Aorta (tissue), 5 donors: ENCODE measurements around the gene SH3RF3. TPM values are rescaled to one million over a fixed set of nuclear protein-coding genes. Genes with fewer than 3 reads are reported as not detected.

Source experiments
- ATAC-seq: fragments of 200-7000 bp; cut with Tn5 transposase; one replicate; pipeline ENCODE4 v1.9.1; 2022; ENCODE audit warnings: moderate library complexity; ENCODE audit not compliant: low FRiP score
- DNase-seq, 2 donors: peaks; one replicate each; pipeline ENCODE4 v3.0.0-alpha.2; 2020
- H3K27ac ChIP-seq, 2 donors: one replicate each; pipeline ENCODE4 v1.5.1; 2013; ENCODE audit warnings: low read length in 2 of 2, mild to moderate bottlenecking in 2 of 2, moderate library complexity in 2 of 2, control low read depth in 1 of 2, inconsistent platforms in 1 of 2, low read depth in 1 of 2
- H3K27me3 ChIP-seq, 2 donors: one replicate each; pipeline ENCODE4 v1.6.1; 2013; ENCODE audit warnings: control low read depth in 1 of 2, low read length in 1 of 2, mild to moderate bottlenecking in 1 of 2, moderate library complexity in 1 of 2; ENCODE audit not compliant: insufficient read depth in 2 of 2, control insufficient read depth in 1 of 2
- H3K36me3 ChIP-seq, 2 donors: one replicate each; pipeline ENCODE4 v1.6.1; 2013; ENCODE audit warnings: control low read depth in 1 of 2, low read length in 1 of 2, mild to moderate bottlenecking in 1 of 2; ENCODE audit not compliant: insufficient read depth in 2 of 2, control insufficient read depth in 1 of 2
- H3K4me1 ChIP-seq, 2 donors: one replicate each; pipeline ENCODE4 v1.6.1; 2013; ENCODE audit warnings: low read length in 2 of 2, control low read depth in 1 of 2, mild to moderate bottlenecking in 1 of 2, moderate library complexity in 1 of 2; ENCODE audit not compliant: insufficient read depth in 2 of 2, control insufficient read depth in 1 of 2
- H3K4me3 ChIP-seq, 2 donors: one replicate each; pipeline ENCODE4 v1.5.1; 2013; ENCODE audit warnings: low read length in 2 of 2, control low read depth in 1 of 2, mild to moderate bottlenecking in 1 of 2
- H3K9me3 ChIP-seq: one replicate; pipeline ENCODE4 v1.6.1; 2013; ENCODE audit warnings: mild to moderate bottlenecking, low read length; ENCODE audit not compliant: control insufficient read depth
- WGBS, 2 donors: extraction: QIAGEN DNeasy Blood & Tissue Kit; methylation state at CpG; one replicate each; pipeline ENCODE4 v1.1.7; 2013; 5-methylcytosine and 5-hydroxymethylcytosine counted together
- intact Hi-C, 2 donors: fragments of 100-400 bp; cut with DNase I; formaldehyde crosslinking; loops; one replicate each; pipeline versions ENCODE4 v1.14.2 to v1.15.0; 2022
- polyA plus RNA-seq, 2 donors: library from polyadenylated mRNA; stranded (reverse); fragments of 200-250 nt; gene quantifications; one replicate each; pipeline ENCODE4 v1.2.3, GENCODE V29; 2013
- total RNA-seq, 2 donors: library from RNA; stranded (reverse); fragmentation: NEBNext Ultra II Directional; extraction: Animal tissue kit (Norgen Biotek cat#: 25700); gene quantifications; one replicate each; pipeline ENCODE4 v1.2.1, GENCODE V29; 2021
- donor health status: healthy with polysubstance abuse.
- donor health status: Bipolar disorder and iron deficiency.
- donor health status: DM: no; HTN: no; CAD: no.
- donor health status: DM: no; HTN: no; CAD: no.
- donor health status: DM: yes; HTN: yes; CAD: no.

Gene SH3RF3
- total and polyA plus RNA-seq, 4 donors: 3.1 to 24.4 (median 18.0) TPM

- 17 to 23% methylated on average over 6 of the region's 6 CpGs for whole genome bisulfite sequencing, 2 donors
- Histone ChIP-seq H3K9me3 (no peaks in the 10 kb centered on the region), H3K27ac (peak overlapping the region in 1 of 2 donors; percentile 10)
Observed at GRCh38 chr2:109475531-109476210, 346.7 kb downstream of the SH3RF3 start.

GRCh38 chr2:109476641-109477441 lies 347.8 kb downstream of the SH3RF3 start:
- H3K27me3 ChIP-seq: no peaks in the 10 kb centered on the region
- intact Hi-C loops: no loop called here
- 90 to 93% methylated on average over 10 of the region's 10 CpGs for WGBS, 2 donors
- H3K9me3 ChIP-seq: no peaks in the 10 kb centered on the region
- H3K27ac ChIP-seq: no peak overlapping the region
- no peak overlapping the region for H3K4me3 ChIP-seq
- DNase-seq: peak in 1 of 2 donors; percentile 37
- no peak for ATAC-seq
- no peaks in the 10 kb centered on the region for H3K36me3 ChIP-seq
- H3K4me1 ChIP-seq: no peaks in the 10 kb centered on the region

More at GRCh38 chr2:109475531-109476210, 346.7 kb downstream of the SH3RF3 start:
- Histone ChIP-seq H3K4me1 (no peaks in the 10 kb centered on the region), H3K36me3 (no peaks in the 10 kb centered on the region), H3K27me3 (no peaks in the 10 kb centered on the region), H3K4me3 (no peak overlapping the region)
- peak in 1 of 2 donors; percentile 61 for DNase-seq
- ATAC-seq: no peak
- intact Hi-C loops: no loop called here

GRCh38 chr2:109478906-109479493 lies 350.0 kb downstream of the SH3RF3 start:
- H3K27me3 ChIP-seq: no peaks in the 10 kb centered on the region
- WGBS, 2 donors: 89 to 90% methylated on average over 12 of the region's 12 CpGs
- no peak overlapping the region for H3K4me3 ChIP-seq
- ATAC-seq (no peak), DNase-seq (peak in 1 of 2 donors; percentile 57)
- no peak overlapping the region for H3K27ac ChIP-seq
- intact Hi-C loops: no loop called here
- no peaks in the 10 kb centered on the region for H3K9me3 ChIP-seq
- no peaks in the 10 kb centered on the region for H3K36me3 ChIP-seq
- H3K4me1 ChIP-seq: no peaks in the 10 kb centered on the region

GRCh38 chr2:109479804-109480203 lies 350.8 kb downstream of the SH3RF3 start:
- intact Hi-C loops: loop anchor here in 1 of 2 donors (5.0 to 10.0 kb wide), 2 partner anchors 43 to 155 kb away; no protein-coding TSS in a partner anchor
- no peak overlapping the region for H3K4me3 ChIP-seq

GRCh38 chr2:109480486-109481195 lies 351.6 kb downstream of the SH3RF3 start:
- 83% methylated on average over 10 of the region's 10 CpGs for WGBS, 2 donors
- no peaks in the 10 kb centered on the region for H3K27me3 ChIP-seq
- no peaks in the 10 kb centered on the region for H3K9me3 ChIP-seq
- intact Hi-C loops: loop anchor here in 1 of 2 donors (5.0 to 10.0 kb wide), 2 partner anchors 43 to 156 kb away; no protein-coding TSS in a partner anchor
- DNase-seq (peak in 1 of 2 donors; percentile 37), ATAC-seq (no peak)
- no peaks in the 10 kb centered on the region for H3K4me1 ChIP-seq
- no peak overlapping the region for H3K4me3 ChIP-seq
- peak overlapping the region in 1 of 2 donors; percentile 72 for H3K27ac ChIP-seq
- no peaks in the 10 kb centered on the region for H3K36me3 ChIP-seq

More at GRCh38 chr2:109479804-109480203, 350.8 kb downstream of the SH3RF3 start:
- Histone ChIP-seq H3K4me1 (no peaks in the 10 kb centered on the region), H3K27ac (no peak overlapping the region), H3K27me3 (no peaks in the 10 kb centered on the region), H3K9me3 (no peaks in the 10 kb centered on the region), H3K36me3 (no peaks in the 10 kb centered on the region)
- peak in 1 of 2 donors; percentile 28 for DNase-seq
- no peak for ATAC-seq
- 94 to 97% methylated on average over 7 of the region's 7 CpGs for WGBS, 2 donors

GRCh38 chr2:109481196-109481555 lies 352.2 kb downstream of the SH3RF3 start:
- ATAC-seq: no peak

GRCh38 chr2:109481599-109481998 lies 352.6 kb downstream of the SH3RF3 start:
- no peak for DNase-seq
- WGBS, 2 donors: 85 to 86% methylated on average over 9 of the region's 9 CpGs
- no peaks in the 10 kb centered on the region for H3K4me1 ChIP-seq
- H3K27me3 ChIP-seq: no peaks in the 10 kb centered on the region
- intact Hi-C loops: loop anchor here in 1 of 2 donors (5.0 to 10.0 kb wide), 2 partner anchors 44 to 157 kb away; no protein-coding TSS in a partner anchor
- no peaks in the 10 kb centered on the region for H3K9me3 ChIP-seq
- no peaks in the 10 kb centered on the region for H3K36me3 ChIP-seq
- H3K27ac ChIP-seq: peak overlapping the region in 1 of 2 donors; percentile 55
- no peak for ATAC-seq
- H3K4me3 ChIP-seq: no peak overlapping the region

More at GRCh38 chr2:109481196-109481555, 352.2 kb downstream of the SH3RF3 start:
- Histone ChIP-seq H3K36me3 (no peaks in the 10 kb centered on the region), H3K27ac (peak overlapping the region in 1 of 2 donors; percentile 72), H3K9me3 (no peaks in the 10 kb centered on the region), H3K27me3 (no peaks in the 10 kb centered on the region), H3K4me1 (no peaks in the 10 kb centered on the region), H3K4me3 (no peak overlapping the region)
- DNase-seq: peak in 1 of 2 donors; percentile 66
- WGBS, 2 donors: 22 to 27% methylated on average over 9 of the region's 9 CpGs
- intact Hi-C loops: loop anchor here in 1 of 2 donors (5.0 to 10.0 kb wide), 2 partner anchors 44 to 156 kb away; no protein-coding TSS in a partner anchor

GRCh38 chr2:109482361-109482861 lies 353.4 kb downstream of the SH3RF3 start:
- no peaks in the 10 kb centered on the region for H3K36me3 ChIP-seq
- H3K4me1 ChIP-seq: no peaks in the 10 kb centered on the region
- no peak for ATAC-seq
- DNase-seq: peak in 1 of 2 donors; percentile 72
- peak overlapping the region in 1 of 2 donors; percentile 29 for H3K27ac ChIP-seq
- 21 to 23% methylated on average over 15 of the region's 15 CpGs for WGBS, 2 donors
- H3K4me3 ChIP-seq: no peak overlapping the region
- H3K27me3 ChIP-seq: no peaks in the 10 kb centered on the region
- intact Hi-C loops: loop anchor here in 1 of 2 donors (5.0 to 10.0 kb wide), 2 partner anchors 45 to 158 kb away; no protein-coding TSS in a partner anchor
- H3K9me3 ChIP-seq: no peaks in the 10 kb centered on the region
